HG02763 (cell line): Measurements from ENCODE around the gene RERE.
"Not testable (repeated sequence)": the region's sequence is repeated elsewhere in the genome, so short reads cannot be mapped to it uniquely, and the experiment has no call there.

Experiments used
- ATAC-seq: cut with Tn5 transposase; IDR thresholded peaks from one replicate; pipeline ENCODE4 v1.9.1; 2021; ENCODE audit warnings: mild to moderate bottlenecking, moderate library complexity; ENCODE audit not compliant: unreplicated experiment

Gene RERE

GRCh38 chr1:8695442-8695841 lies 122.0 kb downstream of the RERE start:
- not testable (repeated sequence) for ATAC-seq

GRCh38 chr1:8693107-8693506 lies 124.3 kb downstream of the RERE start:
- ATAC-seq: no peak

- no peak for ATAC-seq
Observed at GRCh38 chr1:8691662-8692061, 125.8 kb downstream of the RERE start.

- ATAC-seq: no peak
Observed at GRCh38 chr1:8690253-8690525, 127.3 kb downstream of the RERE start.

GRCh38 chr1:8689431-8690252 lies 127.8 kb downstream of the RERE start:
- no peak for ATAC-seq

- no peak for ATAC-seq
Observed at GRCh38 chr1:8687538-8687937, 129.9 kb downstream of the RERE start.

GRCh38 chr1:8687039-8687438 lies 130.4 kb downstream of the RERE start:
- ATAC-seq: no peak

- no peak for ATAC-seq
Observed at GRCh38 chr1:8685463-8685862, 132.0 kb downstream of the RERE start.

- no peak for ATAC-seq
Observed at GRCh38 chr1:8684590-8684989, 132.8 kb downstream of the RERE start.

GRCh38 chr1:8682573-8682972 lies 134.9 kb downstream of the RERE start:
- ATAC-seq: no peak

- no peak for ATAC-seq
Observed at GRCh38 chr1:8681911-8682310, 135.5 kb downstream of the RERE start.

GRCh38 chr1:8680664-8681650 lies 136.5 kb downstream of the RERE start:
- no peak for ATAC-seq

GRCh38 chr1:8679929-8680663 lies 137.3 kb downstream of the RERE start:
- no peak for ATAC-seq

GRCh38 chr1:8679395-8679800 lies 138.0 kb downstream of the RERE start:
- ATAC-seq: no peak

GRCh38 chr1:8678673-8679394 lies 138.6 kb downstream of the RERE start:
- ATAC-seq: no peak

GRCh38 chr1:8677782-8678181 lies 139.7 kb downstream of the RERE start:
- no peak for ATAC-seq

GRCh38 chr1:8676813-8677212 lies 140.6 kb downstream of the RERE start:
- ATAC-seq: no peak

GRCh38 chr1:8676072-8676471 lies 141.4 kb downstream of the RERE start:
- no peak for ATAC-seq

GRCh38 chr1:8674912-8675311 lies 142.5 kb downstream of the RERE start:
- no peak for ATAC-seq

GRCh38 chr1:8674481-8674880 lies 143.0 kb downstream of the RERE start:
- ATAC-seq: no peak
